ENCODE results near the gene PLA2G2C.

PLA2G2C gene

GRCh38 chr1:20164694-20165202 is 21.6 kb downstream of the PLA2G2C start:
- Histone ChIP-seq H3K79me2 (ENCODE audit: low read length) (no peaks in the 10 kb centered on the region), H3K9ac (ENCODE audit: low read length) (no peak overlapping the region), H3K4me1 (ENCODE audit: low read length) (no peaks in the 10 kb centered on the region), H3K36me3 (replicated peaks; ENCODE audit: insufficient read depth, low read length) (no peaks in the 10 kb centered on the region), H3K27me3 (replicated peaks; ENCODE audit: insufficient read depth, low read length) (peaks cover 95% of the 10 kb centered on the region), H3K27ac (ENCODE audit: low read length) (no peak overlapping the region), H3K4me2 (ENCODE audit: low read depth, low read length) (no peak overlapping the region), H3K9me3 (replicated peaks; ENCODE audit: insufficient read depth, low read length) (no peaks in the 10 kb centered on the region), H2AFZ (ENCODE audit: low read length) (no peak overlapping the region), H3K4me3 (ENCODE audit: low read length) (no peak overlapping the region), H3F3A (ENCODE audit: insufficient read depth, low read length) (no peaks in the 10 kb centered on the region), H4K20me1 (ENCODE audit: insufficient read depth, low read length) (no peaks in the 10 kb centered on the region), H3K9me2 (replicated peaks; ENCODE audit: insufficient read depth, low read length) (no peaks in the 10 kb centered on the region)
- TF ChIP-seq EZH2phosphoT487 (IDR thresholded peaks at IDR 0.05; ENCODE audit: low read length): no peak
- no peak for TF ChIP-seq CTCF (IDR thresholded peaks at IDR 0.05; ENCODE audit: low read length)
- TF ChIP-seq EZH2 (optimal IDR thresholded peaks at IDR 0.05; ENCODE audit: low read depth, low read length): no peak
- no peak for DNase-seq

GRCh38 chr1:20160034-20160433 is 26.3 kb downstream of the PLA2G2C start:
- H3K4me1 ChIP-seq (ENCODE audit: low read length): no peaks in the 10 kb centered on the region
- no peaks in the 10 kb centered on the region for H4K20me1 ChIP-seq (ENCODE audit: insufficient read depth, low read length)
- no peak for DNase-seq
- no peaks in the 10 kb centered on the region for H3K9me3 ChIP-seq (replicated peaks; ENCODE audit: insufficient read depth, low read length)
- H3K4me2 ChIP-seq (ENCODE audit: low read depth, low read length): no peak overlapping the region
- no peak overlapping the region for H2AFZ ChIP-seq (ENCODE audit: low read length)
- no peak for TF ChIP-seq EZH2 (optimal IDR thresholded peaks at IDR 0.05; ENCODE audit: low read depth, low read length)
- no peaks in the 10 kb centered on the region for H3K79me2 ChIP-seq (ENCODE audit: low read length)
- H3K36me3 ChIP-seq (replicated peaks; ENCODE audit: insufficient read depth, low read length): no peaks in the 10 kb centered on the region
- H3K27ac ChIP-seq (ENCODE audit: low read length): no peak overlapping the region
- no peak overlapping the region for H3K4me3 ChIP-seq (ENCODE audit: low read length)
- H3K9me2 ChIP-seq (replicated peaks; ENCODE audit: insufficient read depth, low read length): no peaks in the 10 kb centered on the region
- no peaks in the 10 kb centered on the region for H3F3A ChIP-seq (ENCODE audit: insufficient read depth, low read length)
- no peak overlapping the region for H3K9ac ChIP-seq (ENCODE audit: low read length)
- H3K27me3 ChIP-seq (replicated peaks; ENCODE audit: insufficient read depth, low read length): peaks cover 75% of the 10 kb centered on the region

GRCh38 chr1:20158358-20159070 is 27.8 kb downstream of the PLA2G2C start:
- no peak for TF ChIP-seq EZH2 (optimal IDR thresholded peaks at IDR 0.05; ENCODE audit: low read depth, low read length)
- TF ChIP-seq CTCF (IDR thresholded peaks at IDR 0.05; ENCODE audit: low read length): no peak
- no peak for TF ChIP-seq EZH2phosphoT487 (IDR thresholded peaks at IDR 0.05; ENCODE audit: low read length)

GRCh38 chr1:20154301-20154831 is 32.0 kb downstream of the PLA2G2C start:
- no peaks in the 10 kb centered on the region for H3K9me2 ChIP-seq (replicated peaks; ENCODE audit: insufficient read depth, low read length)
- DNase-seq: no peak
- H3K4me2 ChIP-seq (ENCODE audit: low read depth, low read length): peak overlapping the region; percentile 41; the same call in 1 of the 2 replicates
- H4K20me1 ChIP-seq (ENCODE audit: insufficient read depth, low read length): no peaks in the 10 kb centered on the region
- TF ChIP-seq CTCF (IDR thresholded peaks at IDR 0.05; ENCODE audit: low read length) (no peak), EZH2 (optimal IDR thresholded peaks at IDR 0.05; ENCODE audit: low read depth, low read length) (no peak), EZH2phosphoT487 (IDR thresholded peaks at IDR 0.05; ENCODE audit: low read length) (no peak)
- H3K4me3 ChIP-seq (ENCODE audit: low read length): no peak overlapping the region
- no peaks in the 10 kb centered on the region for H3F3A ChIP-seq (ENCODE audit: insufficient read depth, low read length)
- no peaks in the 10 kb centered on the region for H3K36me3 ChIP-seq (replicated peaks; ENCODE audit: insufficient read depth, low read length)
- peaks cover 36% of the 10 kb centered on the region; the same call in 1 of the 2 replicates for H3K27me3 ChIP-seq (replicated peaks; ENCODE audit: insufficient read depth, low read length)
- H3K4me1 ChIP-seq (ENCODE audit: low read length): no peaks in the 10 kb centered on the region
- no peak overlapping the region for H3K9ac ChIP-seq (ENCODE audit: low read length)
- no peaks in the 10 kb centered on the region for H3K79me2 ChIP-seq (ENCODE audit: low read length)
- no peak overlapping the region for H3K27ac ChIP-seq (ENCODE audit: low read length)
- no peaks in the 10 kb centered on the region for H3K9me3 ChIP-seq (replicated peaks; ENCODE audit: insufficient read depth, low read length)
- 0 out of 2 replicates have a peak overlapping the region, but pooled peaks have one; percentile 27 for H2AFZ ChIP-seq (ENCODE audit: low read length)

More at GRCh38 chr1:20158358-20159070, 27.8 kb downstream of the PLA2G2C start:
- H3K27ac ChIP-seq (ENCODE audit: low read length): no peak overlapping the region
- no peak overlapping the region for H3K4me2 ChIP-seq (ENCODE audit: low read depth, low read length)
- H3K4me1 ChIP-seq (ENCODE audit: low read length): no peaks in the 10 kb centered on the region
- no peak overlapping the region for H2AFZ ChIP-seq (ENCODE audit: low read length)
- H3K4me3 ChIP-seq (ENCODE audit: low read length): no peak overlapping the region
- H3K9me2 ChIP-seq (replicated peaks; ENCODE audit: insufficient read depth, low read length): no peaks in the 10 kb centered on the region
- H3K79me2 ChIP-seq (ENCODE audit: low read length): no peaks in the 10 kb centered on the region
- no peaks in the 10 kb centered on the region for H4K20me1 ChIP-seq (ENCODE audit: insufficient read depth, low read length)
- H3K27me3 ChIP-seq (replicated peaks; ENCODE audit: insufficient read depth, low read length): peaks cover 60% of the 10 kb centered on the region
- no peaks in the 10 kb centered on the region for H3K36me3 ChIP-seq (replicated peaks; ENCODE audit: insufficient read depth, low read length)
- no peaks in the 10 kb centered on the region for H3K9me3 ChIP-seq (replicated peaks; ENCODE audit: insufficient read depth, low read length)
- no peak overlapping the region for H3K9ac ChIP-seq (ENCODE audit: low read length)
- no peak for DNase-seq
- no peaks in the 10 kb centered on the region for H3F3A ChIP-seq (ENCODE audit: insufficient read depth, low read length)
